PC-3 (cell line): ENCODE data around the gene ESR1. TPM values are rescaled to one million over a fixed set of nuclear protein-coding genes. Genes with fewer than 3 reads are reported as not detected.

Experiments used
- ATAC-seq: fragments of 200-7000 bp; cut with Tn5 transposase; 2 replicates; pipeline ENCODE4 v1.9.1; 2020; ENCODE audit warnings: mild to moderate bottlenecking, moderate library complexity
- BruUV-seq: library from RNA; stranded (reverse); fragments of 400-500 nt; replicated peaks from 2 replicates; lab custom pipeline; 2021; lab: Mats Ljungman, UMichigan
- CTCF ChIA-PET: fragments of 300-600 bp; sonication (Branson Sonifier 250); formaldehyde crosslinking; loops from one replicate; lab custom pipeline; 2022; ENCODE audit warnings: antibody characterized with exemption; lab: Charles Lee
- POLR2A ChIA-PET: fragments of 300-600 bp; sonication (Branson Sonifier 250); formaldehyde crosslinking; loops from one replicate; lab custom pipeline; 2022; ENCODE audit warnings: antibody characterized with exemption; ENCODE audit not compliant: unreplicated experiment; lab: Charles Lee
- DNase-seq: peaks from one replicate; pipeline ENCODE4 v3.0.0-alpha.2; 2015
- H2AFZ ChIP-seq: fragments of 300-600 bp; sonication (generic); 2 replicates; pipeline ENCODE4 v1.6.0; 2016; ENCODE audit warnings: antibody characterized with exemption, low read length
- H3F3A ChIP-seq: fragments of 300-600 bp; sonication (generic); one replicate; pipeline ENCODE4 v1.6.0; 2017; ENCODE audit warnings: antibody characterized with exemption, low read length, control low read depth, mild to moderate bottlenecking; ENCODE audit not compliant: unreplicated experiment
- H3K27ac ChIP-seq: fragments of 300-600 bp; sonication (generic); 2 replicates; pipeline ENCODE4 v1.5.1; 2016; ENCODE audit warnings: mild to moderate bottlenecking, low read length
- H3K27me3 ChIP-seq: fragments of 300-600 bp; sonication (generic); 2 replicates; pipeline ENCODE4 v1.6.1; 2016; ENCODE audit warnings: low read length, mixed read lengths
- H3K36me3 ChIP-seq: fragments of 300-600 bp; sonication (generic); 2 replicates; pipeline ENCODE4 v1.6.1; 2016; ENCODE audit warnings: low read depth, mixed run types, low read length, mixed read lengths
- H3K4me1 ChIP-seq: fragments of 300-600 bp; sonication (generic); 2 replicates; pipeline ENCODE4 v1.5.1; 2016; ENCODE audit warnings: low read length; ENCODE audit not compliant: insufficient read depth
- H3K4me2 ChIP-seq: fragments of 300-600 bp; sonication (generic); 2 replicates; pipeline ENCODE4 v1.6.0; 2016; ENCODE audit warnings: low read length
- H3K4me3 ChIP-seq: fragments of 300-600 bp; sonication (generic); 2 replicates; pipeline ENCODE4 v1.5.1; 2016; ENCODE audit warnings: mild to moderate bottlenecking, low read length, mixed read lengths
- H3K79me2 ChIP-seq: fragments of 300-600 bp; sonication (generic); 2 replicates; pipeline ENCODE4 v1.6.1; 2017; ENCODE audit warnings: low read length, mixed read lengths
- H3K9ac ChIP-seq: fragments of 300-600 bp; sonication (generic); 2 replicates; pipeline ENCODE4 v1.6.0; 2016; ENCODE audit warnings: mild to moderate bottlenecking, low read length
- H3K9me2 ChIP-seq: fragments of 300-600 bp; sonication (generic); replicated peaks from 2 replicates; pipeline ENCODE4 v1.6.1; 2016; ENCODE audit warnings: mixed run types, low read length, mixed read lengths
- H3K9me3 ChIP-seq: fragments of 300-600 bp; sonication (generic); 2 replicates; pipeline ENCODE4 v1.6.1; 2016; ENCODE audit warnings: low read length, mixed read lengths
- H4K20me1 ChIP-seq: fragments of 300-600 bp; sonication (generic); 2 replicates; pipeline ENCODE4 v1.6.1; 2016; ENCODE audit warnings: low read length, mixed read lengths
- CTCF ChIP-seq: fragments of 300-600 bp; sonication (generic); conservative IDR thresholded peaks from 2 replicates; pipeline ENCODE4 v1.5.1; 2017; ENCODE audit warnings: antibody characterized with exemption, low read depth, mild to moderate bottlenecking, low read length
- EZH2 ChIP-seq: fragments of 300-600 bp; sonication (generic); IDR thresholded peaks from one replicate; pipeline ENCODE4 v1.6.1; 2017; ENCODE audit warnings: antibody characterized with exemption, mild to moderate bottlenecking, low read length; ENCODE audit not compliant: unreplicated experiment
- EZH2phosphoT487 ChIP-seq: fragments of 300-600 bp; sonication (generic); IDR thresholded peaks from 2 replicates; pipeline ENCODE4 v1.6.1; 2018; ENCODE audit warnings: mild to moderate bottlenecking, antibody characterized with exemption, low read length, borderline replicate concordance
- intact Hi-C: fragments of 100-400 bp; cut with micrococcal nuclease; formaldehyde crosslinking; loops from 2 replicates; pipeline ENCODE4 v1.9.0; 2023
- total RNA-seq: library from RNA; depleted of rRNA; stranded (reverse); fragments of >200 nt; gene quantifications from 2 replicates; pipeline ENCODE4 v1.2.3, GENCODE V29; 2014

Gene ESR1
- total RNA-seq, 1 experiment from 2014 or later: 5.9 TPM

- Histone ChIP-seq H3K27ac (no peak overlapping the region), H3K9me2 (no peaks in the 10 kb centered on the region), H3K4me2 (no peak overlapping the region), H3K36me3 (no peaks in the 10 kb centered on the region), H3K4me3 (no peak overlapping the region), H3K4me1 (peaks cover 21% of the 10 kb centered on the region), H4K20me1 (no peaks in the 10 kb centered on the region), H3K9ac (no peak overlapping the region), H3F3A (no peaks in the 10 kb centered on the region), H3K27me3 (no peaks in the 10 kb centered on the region), H3K79me2 (no peaks in the 10 kb centered on the region), H2AFZ (no peak overlapping the region), H3K9me3 (no peaks in the 10 kb centered on the region)
- intact Hi-C loops: no loop called here
- ATAC-seq (no peak), DNase-seq (peak; percentile 11)
- ChIA-PET POLR2A (no interaction called here), CTCF (no interaction called here)
- TF ChIP-seq EZH2 (no peak), EZH2phosphoT487 (no peak)
- BruUV-seq: no TSS peak
Observed at GRCh38 chr6:152127432-152128165, 320.1 kb downstream of the ESR1 start.

- Histone ChIP-seq H3K4me2 (peak overlapping the region; percentile 39; the same call in 1 of the 2 replicates), H3K27me3 (no peaks in the 10 kb centered on the region), H3K9me2 (no peaks in the 10 kb centered on the region), H3K27ac (no peak overlapping the region), H3K36me3 (no peaks in the 10 kb centered on the region), H3F3A (no peaks in the 10 kb centered on the region), H3K79me2 (no peaks in the 10 kb centered on the region), H4K20me1 (no peaks in the 10 kb centered on the region), H2AFZ (no peak overlapping the region), H3K9ac (no peak overlapping the region), H3K4me3 (no peak overlapping the region), H3K4me1 (peaks cover 13% of the 10 kb centered on the region), H3K9me3 (no peaks in the 10 kb centered on the region)
- ATAC-seq (no peak), DNase-seq (no peak)
- TF ChIP-seq CTCF (no peak), EZH2phosphoT487 (no peak), EZH2 (no peak)
- ChIA-PET POLR2A (no interaction called here), CTCF (no interaction called here)
- BruUV-seq: no TSS peak
- intact Hi-C loops: no loop called here
Observed at GRCh38 chr6:152129691-152130151, 322.2 kb downstream of the ESR1 start.

GRCh38 chr6:152130441-152130840, 323.0 kb downstream of the ESR1 start:
- H3K4me3 ChIP-seq: no peak overlapping the region
- no peak overlapping the region for H3K27ac ChIP-seq
- no peaks in the 10 kb centered on the region for H3K27me3 ChIP-seq
- POLR2A ChIA-PET: no interaction called here
- intact Hi-C loops: no loop called here
- CTCF ChIA-PET: no interaction called here
- no peak for TF ChIP-seq CTCF
- TF ChIP-seq EZH2phosphoT487: no peak
- no peak for TF ChIP-seq EZH2
- H3K9me3 ChIP-seq: no peaks in the 10 kb centered on the region
- ATAC-seq (peak; percentile 67), DNase-seq (peak; percentile 26)
- no peaks in the 10 kb centered on the region for H3K79me2 ChIP-seq
- H3K9ac ChIP-seq: no peak overlapping the region
- H2AFZ ChIP-seq: no peak overlapping the region
- no peaks in the 10 kb centered on the region for H3F3A ChIP-seq
- peak overlapping the region; percentile 39 for H3K4me2 ChIP-seq
- no peaks in the 10 kb centered on the region for H3K9me2 ChIP-seq
- H3K4me1 ChIP-seq: peaks cover 15% of the 10 kb centered on the region
- BruUV-seq: no TSS peak
- no peaks in the 10 kb centered on the region for H3K36me3 ChIP-seq
- no peaks in the 10 kb centered on the region for H4K20me1 ChIP-seq
